GM23338 (cell line): ENCODE data around the gene TMEM217. TPM values are rescaled to one million over a fixed set of nuclear protein-coding genes. Genes with fewer than 3 reads are reported as not detected.

Experiments used
- ATAC-seq: fragments of 200-7000 bp; cut with Tn5 transposase; 3 replicates; pipeline ENCODE4 v1.9.1; 2020
- DNase-seq: peaks from one replicate; pipeline ENCODE4 v3.0.0-alpha.2; 2015; ENCODE audit warnings: low spot score
- H2AFZ ChIP-seq: fragments of 200-600 bp; sonication (generic); 2 replicates; pipeline ENCODE4 v1.8.0; 2016; ENCODE audit warnings: antibody characterized with exemption, mild to moderate bottlenecking, moderate library complexity
- H3F3A ChIP-seq: fragments of 200-600 bp; sonication (generic); replicated peaks from 2 replicates; pipeline ENCODE4 v1.8.0; 2017; ENCODE audit warnings: antibody characterized with exemption, mixed run types, low read depth
- H3K27ac ChIP-seq: fragments of 200-600 bp; sonication (generic); 2 replicates; pipeline ENCODE4 v1.6.1; 2016; ENCODE audit warnings: low read depth
- H3K27me3 ChIP-seq: fragments of 200-600 bp; sonication (generic); 2 replicates; pipeline ENCODE4 v1.8.0; 2016; ENCODE audit warnings: mild to moderate bottlenecking, mixed run types, moderate library complexity; ENCODE audit not compliant: insufficient read depth
- H3K36me3 ChIP-seq: fragments of 200-600 bp; sonication (generic); 2 replicates; pipeline ENCODE4 v1.8.0; 2016; ENCODE audit warnings: mild to moderate bottlenecking; ENCODE audit not compliant: insufficient read depth
- H3K4me1 ChIP-seq: fragments of 200-600 bp; sonication (generic); 2 replicates; pipeline ENCODE4 v1.8.0; 2016; ENCODE audit warnings: mild to moderate bottlenecking, moderate library complexity; ENCODE audit not compliant: insufficient read depth
- H3K4me2 ChIP-seq: fragments of 200-600 bp; sonication (generic); 2 replicates; pipeline ENCODE4 v1.7.1; 2017; ENCODE audit warnings: mixed run types
- H3K4me3 ChIP-seq: fragments of 200-600 bp; sonication (generic); 2 replicates; pipeline ENCODE4 v1.6.1; 2016; ENCODE audit warnings: mixed run types
- H3K79me2 ChIP-seq: fragments of 200-600 bp; sonication (generic); replicated peaks from 2 replicates; pipeline ENCODE4 v1.8.0; 2017; ENCODE audit warnings: mild to moderate bottlenecking; ENCODE audit not compliant: insufficient read depth
- H3K9me2 ChIP-seq: fragments of 200-600 bp; sonication (generic); 2 replicates; pipeline ENCODE4 v1.8.0; 2017; ENCODE audit not compliant: insufficient read depth
- H4K20me1 ChIP-seq: fragments of 200-600 bp; sonication (generic); replicated peaks from 2 replicates; pipeline ENCODE4 v1.8.0; 2017; ENCODE audit warnings: mild to moderate bottlenecking; ENCODE audit not compliant: insufficient read depth
- H3K27ac Mint-ChIP-seq: 2 replicates; pipeline ENCODE4 v1.8.0; 2020; ENCODE audit warnings: inconsistent platforms, mild to moderate bottlenecking, moderate library complexity, mixed read lengths
- H3K27me3 Mint-ChIP-seq: 3 replicates; pipeline ENCODE4 v1.8.0; 2022; ENCODE audit warnings: low read depth, mild to moderate bottlenecking, moderate library complexity, mixed read lengths, inconsistent platforms; ENCODE audit not compliant: insufficient read depth, poor library complexity
- H3K36me3 Mint-ChIP-seq: 3 replicates; pipeline ENCODE4 v1.8.0; 2021; ENCODE audit warnings: low read depth, mild to moderate bottlenecking, inconsistent platforms, moderate library complexity, mixed read lengths
- H3K4me1 Mint-ChIP-seq: 3 replicates; pipeline ENCODE4 v1.8.0; 2020; ENCODE audit warnings: mild to moderate bottlenecking, inconsistent platforms, mixed read lengths
- H3K4me3 Mint-ChIP-seq: 3 replicates; pipeline ENCODE4 v1.8.0; 2021; ENCODE audit warnings: moderate library complexity, mild to moderate bottlenecking, inconsistent platforms, mixed read lengths
- H3K9me3 Mint-ChIP-seq: 3 replicates; pipeline ENCODE4 v1.8.0; 2020; ENCODE audit warnings: moderate library complexity, mild to moderate bottlenecking, inconsistent platforms, mixed read lengths
- POLR2AphosphoS5 ChIP-seq: IDR thresholded peaks from 2 replicates; pipeline ENCODE4 v1.6.1; 2016; ENCODE audit warnings: antibody characterized with exemption, low read depth
- ZNF114 ChIP-seq: fragments of 250-450 bp; sonication (Bioruptor Pico); IDR thresholded peaks from 2 replicates; pipeline ENCODE4 v1.5.0; 2020; ENCODE audit warnings: mild to moderate bottlenecking, moderate library complexity
- ZNF331 ChIP-seq: fragments of 250-450 bp; sonication (Bioruptor Pico); IDR thresholded peaks from 2 replicates; pipeline ENCODE4 v1.5.0; 2020; ENCODE audit warnings: low read depth, mild to moderate bottlenecking, moderate library complexity
- polyA plus RNA-seq: library from polyadenylated mRNA; unstranded; fragments of >200 nt; fragmentation: Nextera tagmentation; extraction: Ambion mirVana; gene quantifications from 2 replicates; pipeline ENCODE4 v1.2.1, GENCODE V29; 2016
- total RNA-seq: library from RNA; depleted of rRNA; stranded (reverse); fragments of >200 nt; shearing (Covaris generic); gene quantifications from 2 replicates; pipeline ENCODE4 v1.2.3, GENCODE V29; 2014
- TF ChIP-seq, protein P1 (sequence below): IDR thresholded peaks from one replicate; pipeline ENCODE4 v1.6.1; 2018; ENCODE audit warnings: antibody characterized with exemption; ENCODE audit not compliant: unreplicated experiment
- TF ChIP-seq, protein P2 (sequence below): IDR thresholded peaks from 2 replicates; pipeline ENCODE4 v1.6.1; 2016; ENCODE audit warnings: antibody characterized with exemption
- TF ChIP-seq, protein P3 (sequence below), 2 experiments: fragments of 200-600 bp in 1 of 2; sonication (generic) in 1 of 2; conservative IDR thresholded peaks; 2 replicates each; pipeline versions ENCODE4 v1.5.1 to v1.6.1; 2016 to 2017; ENCODE audit warnings: antibody characterized with exemption in 2 of 2, low read depth in 2 of 2, mild to moderate bottlenecking in 2 of 2, moderate library complexity in 1 of 2

The TMEM217 gene
- total and polyA plus RNA-seq, 2 experiments from 2014 or later: 1.3 TPM; not detected in 1

DNA sequence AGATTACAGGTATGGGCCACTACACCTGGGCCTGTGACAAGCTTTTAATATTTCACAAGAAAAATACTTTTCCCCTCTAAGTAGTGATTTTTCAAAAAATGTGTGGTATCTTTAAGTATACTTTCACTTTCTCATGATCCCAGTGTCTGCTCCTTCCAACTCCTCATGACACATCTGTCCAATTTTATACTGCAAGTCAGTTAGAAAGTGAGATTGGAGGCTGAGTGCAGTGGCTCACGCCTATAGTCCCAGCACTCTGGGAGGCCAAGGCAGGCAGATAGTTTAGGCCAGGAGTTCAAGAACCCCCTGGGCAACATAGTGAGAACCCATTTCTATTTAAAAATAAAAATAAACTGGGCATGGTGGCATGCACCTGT lies 67.8 kb downstream of the TMEM217 start:
- H3K27me3 ChIP-seq: no peaks in the 10 kb centered on the region
- Mint-ChIP-seq H3K4me1 (peaks cover 3% of the 10 kb centered on the region), H3K4me3 (no peak overlapping the region), H3K27me3 (peaks cover 2% of the 10 kb centered on the region), H3K36me3 (no peaks in the 10 kb centered on the region), H3K27ac (no peak overlapping the region), H3K9me3 (no peaks in the 10 kb centered on the region)
- no peaks in the 10 kb centered on the region for H3K36me3 ChIP-seq
- H3K27ac ChIP-seq: no peak overlapping the region
- 0 out of 2 replicates have a peak, but pooled peaks cover 5% of the 10 kb centered on the region for H3K4me1 ChIP-seq
- no peaks in the 10 kb centered on the region for H3K79me2 ChIP-seq
- ATAC-seq: no peak
- no peak overlapping the region for H3K4me3 ChIP-seq
- no peak overlapping the region for H2AFZ ChIP-seq
- no peaks in the 10 kb centered on the region for H4K20me1 ChIP-seq
- H3K9me2 ChIP-seq: no peaks in the 10 kb centered on the region
- H3F3A ChIP-seq: no peaks in the 10 kb centered on the region
- H3K4me2 ChIP-seq: no peak overlapping the region
- TF ChIP-seq ZNF331 (no peak), ZNF114 (CRISPR knock-in tag) (no peak), POLR2AphosphoS5 (no peak)
- TF ChIP-seq, protein P1, sequence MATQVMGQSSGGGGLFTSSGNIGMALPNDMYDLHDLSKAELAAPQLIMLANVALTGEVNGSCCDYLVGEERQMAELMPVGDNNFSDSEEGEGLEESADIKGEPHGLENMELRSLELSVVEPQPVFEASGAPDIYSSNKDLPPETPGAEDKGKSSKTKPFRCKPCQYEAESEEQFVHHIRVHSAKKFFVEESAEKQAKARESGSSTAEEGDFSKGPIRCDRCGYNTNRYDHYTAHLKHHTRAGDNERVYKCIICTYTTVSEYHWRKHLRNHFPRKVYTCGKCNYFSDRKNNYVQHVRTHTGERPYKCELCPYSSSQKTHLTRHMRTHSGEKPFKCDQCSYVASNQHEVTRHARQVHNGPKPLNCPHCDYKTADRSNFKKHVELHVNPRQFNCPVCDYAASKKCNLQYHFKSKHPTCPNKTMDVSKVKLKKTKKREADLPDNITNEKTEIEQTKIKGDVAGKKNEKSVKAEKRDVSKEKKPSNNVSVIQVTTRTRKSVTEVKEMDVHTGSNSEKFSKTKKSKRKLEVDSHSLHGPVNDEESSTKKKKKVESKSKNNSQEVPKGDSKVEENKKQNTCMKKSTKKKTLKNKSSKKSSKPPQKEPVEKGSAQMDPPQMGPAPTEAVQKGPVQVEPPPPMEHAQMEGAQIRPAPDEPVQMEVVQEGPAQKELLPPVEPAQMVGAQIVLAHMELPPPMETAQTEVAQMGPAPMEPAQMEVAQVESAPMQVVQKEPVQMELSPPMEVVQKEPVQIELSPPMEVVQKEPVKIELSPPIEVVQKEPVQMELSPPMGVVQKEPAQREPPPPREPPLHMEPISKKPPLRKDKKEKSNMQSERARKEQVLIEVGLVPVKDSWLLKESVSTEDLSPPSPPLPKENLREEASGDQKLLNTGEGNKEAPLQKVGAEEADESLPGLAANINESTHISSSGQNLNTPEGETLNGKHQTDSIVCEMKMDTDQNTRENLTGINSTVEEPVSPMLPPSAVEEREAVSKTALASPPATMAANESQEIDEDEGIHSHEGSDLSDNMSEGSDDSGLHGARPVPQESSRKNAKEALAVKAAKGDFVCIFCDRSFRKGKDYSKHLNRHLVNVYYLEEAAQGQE: no peak
- TF ChIP-seq, protein P2, sequence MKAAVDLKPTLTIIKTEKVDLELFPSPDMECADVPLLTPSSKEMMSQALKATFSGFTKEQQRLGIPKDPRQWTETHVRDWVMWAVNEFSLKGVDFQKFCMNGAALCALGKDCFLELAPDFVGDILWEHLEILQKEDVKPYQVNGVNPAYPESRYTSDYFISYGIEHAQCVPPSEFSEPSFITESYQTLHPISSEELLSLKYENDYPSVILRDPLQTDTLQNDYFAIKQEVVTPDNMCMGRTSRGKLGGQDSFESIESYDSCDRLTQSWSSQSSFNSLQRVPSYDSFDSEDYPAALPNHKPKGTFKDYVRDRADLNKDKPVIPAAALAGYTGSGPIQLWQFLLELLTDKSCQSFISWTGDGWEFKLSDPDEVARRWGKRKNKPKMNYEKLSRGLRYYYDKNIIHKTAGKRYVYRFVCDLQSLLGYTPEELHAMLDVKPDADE: no peak
- no peak for DNase-seq

DNA sequence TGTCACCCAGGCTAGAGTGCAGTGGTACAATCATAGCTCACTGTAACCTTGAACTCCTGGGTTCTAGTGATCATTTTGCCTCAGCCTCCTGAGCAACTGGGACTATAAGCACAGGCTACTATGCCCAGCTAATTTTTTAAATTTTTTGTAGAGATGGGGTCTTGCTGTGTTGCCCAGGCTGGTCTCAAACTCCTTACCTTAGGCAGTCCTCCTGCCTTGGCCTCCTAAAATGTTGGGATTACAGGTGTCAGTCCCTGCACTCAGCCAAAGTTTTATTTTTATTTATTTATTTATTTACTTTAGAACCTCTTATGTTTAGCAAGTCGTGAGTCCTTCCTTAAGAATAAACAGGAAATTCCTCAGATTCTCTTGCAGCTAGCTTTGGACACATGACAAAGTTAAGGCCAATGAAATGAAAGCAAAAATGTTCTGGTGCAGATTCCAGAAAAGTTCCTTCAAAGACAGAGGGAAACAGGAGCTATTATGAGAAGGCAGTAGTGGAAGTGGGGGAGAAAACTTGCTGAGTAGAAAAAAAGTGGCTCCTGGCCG lies 68.9 kb downstream of the TMEM217 start:
- peaks cover 2% of the 10 kb centered on the region for H3K27me3 Mint-ChIP-seq
- Histone ChIP-seq H3K79me2 (no peaks in the 10 kb centered on the region), H4K20me1 (no peaks in the 10 kb centered on the region), H3F3A (no peaks in the 10 kb centered on the region), H3K4me2 (no peak overlapping the region), H3K36me3 (no peaks in the 10 kb centered on the region), H3K9me2 (no peaks in the 10 kb centered on the region), H3K4me1 (0 out of 2 replicates have a peak, but pooled peaks cover 5% of the 10 kb centered on the region), H2AFZ (no peak overlapping the region), H3K4me3 (no peak overlapping the region), H3K27me3 (no peaks in the 10 kb centered on the region), H3K27ac (no peak overlapping the region)
- TF ChIP-seq, protein P3, sequence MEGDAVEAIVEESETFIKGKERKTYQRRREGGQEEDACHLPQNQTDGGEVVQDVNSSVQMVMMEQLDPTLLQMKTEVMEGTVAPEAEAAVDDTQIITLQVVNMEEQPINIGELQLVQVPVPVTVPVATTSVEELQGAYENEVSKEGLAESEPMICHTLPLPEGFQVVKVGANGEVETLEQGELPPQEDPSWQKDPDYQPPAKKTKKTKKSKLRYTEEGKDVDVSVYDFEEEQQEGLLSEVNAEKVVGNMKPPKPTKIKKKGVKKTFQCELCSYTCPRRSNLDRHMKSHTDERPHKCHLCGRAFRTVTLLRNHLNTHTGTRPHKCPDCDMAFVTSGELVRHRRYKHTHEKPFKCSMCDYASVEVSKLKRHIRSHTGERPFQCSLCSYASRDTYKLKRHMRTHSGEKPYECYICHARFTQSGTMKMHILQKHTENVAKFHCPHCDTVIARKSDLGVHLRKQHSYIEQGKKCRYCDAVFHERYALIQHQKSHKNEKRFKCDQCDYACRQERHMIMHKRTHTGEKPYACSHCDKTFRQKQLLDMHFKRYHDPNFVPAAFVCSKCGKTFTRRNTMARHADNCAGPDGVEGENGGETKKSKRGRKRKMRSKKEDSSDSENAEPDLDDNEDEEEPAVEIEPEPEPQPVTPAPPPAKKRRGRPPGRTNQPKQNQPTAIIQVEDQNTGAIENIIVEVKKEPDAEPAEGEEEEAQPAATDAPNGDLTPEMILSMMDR (conservative IDR thresholded peaks at IDR 0.05; ENCODE audit: low read depth in 2 of 2): no peak
- DNase-seq (no peak), ATAC-seq (no peak)
- peaks cover 3% of the 10 kb centered on the region for H3K4me1 Mint-ChIP-seq
- no peaks in the 10 kb centered on the region for H3K36me3 Mint-ChIP-seq
- H3K9me3 Mint-ChIP-seq: no peaks in the 10 kb centered on the region
- no peak overlapping the region for H3K4me3 Mint-ChIP-seq
- no peak overlapping the region for H3K27ac Mint-ChIP-seq
